ENCODE measurements around the gene RALGAPA2. TPM values are rescaled to one million over a fixed set of nuclear protein-coding genes. Genes with fewer than 3 reads are reported as not detected.

The RALGAPA2 gene
- total RNA-seq, 4 donors from 2014 or later = 13.3 to 29.8 (median 23.6) TPM

DNA sequence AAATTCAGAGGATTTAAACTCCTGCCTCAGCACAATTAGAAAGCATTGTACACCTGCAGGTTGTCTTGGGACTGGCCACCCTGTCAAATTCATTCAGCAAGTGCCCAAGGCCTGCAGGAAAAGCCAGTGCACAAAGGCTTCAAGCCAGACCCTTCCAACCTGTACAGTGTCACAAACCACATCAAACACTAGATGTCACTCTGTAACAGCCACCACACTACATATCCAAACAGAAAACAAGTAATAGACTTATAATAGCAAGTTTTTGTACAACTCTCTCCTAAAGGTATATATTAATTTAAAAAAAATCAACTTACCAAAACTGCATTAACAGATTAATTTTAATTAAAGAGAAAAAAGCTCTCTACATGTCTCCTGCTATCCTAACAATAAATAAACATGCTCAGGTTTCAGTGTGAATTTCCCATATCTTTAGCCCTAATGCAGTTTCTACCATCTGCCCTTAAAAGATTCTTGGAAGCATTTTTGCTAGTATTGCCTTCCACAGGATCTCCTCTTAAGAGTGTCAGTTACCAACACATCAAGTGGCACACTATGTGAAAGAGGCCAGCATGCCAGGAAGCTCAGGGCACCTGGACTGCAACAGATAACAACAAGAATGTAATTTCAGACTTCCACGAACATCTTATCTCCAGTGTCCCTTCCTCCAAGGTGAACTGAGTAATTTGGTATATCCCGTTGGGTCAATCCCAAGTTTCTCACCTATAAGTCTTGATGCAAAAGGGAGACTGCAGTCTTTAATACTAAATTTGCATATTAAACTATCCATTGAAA lies 47.5 kb downstream of the RALGAPA2 start:
- DNase-seq = no peak
- Histone ChIP-seq H3K36me3 (peaks cover 0 to 6% (median 0%) of the 10 kb centered on the region in 3 donors), H3K4me3 (no peak overlapping the region), H3K9me3 (no peaks in the 10 kb centered on the region), H3K27ac (no peak overlapping the region), H3K4me1 (peaks cover 0 to 6% (median 0%) of the 10 kb centered on the region in 3 donors), H3K27me3 (no peaks in the 10 kb centered on the region)
- WGBS, 2 donors = 63 to 78% methylated on average over 2 of the region's 2 CpGs
- intact Hi-C loops (cut with DNase I) = loop anchor here (10.0 kb wide), 1 partner anchor 160 kb away; no protein-coding TSS in a partner anchor
- TF ChIP-seq CTCF (IDR thresholded peaks at IDR 0.05) (peak in 5 of 6 experiments; percentile 33 to 55 (median 42)), POLR2A (IDR thresholded peaks at IDR 0.05) (no peak)

GRCh38 chr20:20663841-20664240 lies 48.6 kb downstream of the RALGAPA2 start:
- WGBS, 2 donors = 80% methylated on average over 2 to 3 of the region's 3 CpGs
- Histone ChIP-seq H3K4me1 (peaks cover 0 to 6% (median 0%) of the 10 kb centered on the region in 3 donors), H3K27me3 (no peaks in the 10 kb centered on the region), H3K4me3 (no peak overlapping the region), H3K9me3 (no peaks in the 10 kb centered on the region), H3K27ac (no peak overlapping the region), H3K36me3 (peaks cover 0 to 6% (median 0%) of the 10 kb centered on the region in 3 donors)
- no peak for DNase-seq
- intact Hi-C loops (cut with DNase I) = loop anchor here (10.0 kb wide), 1 partner anchor 161 kb away; no protein-coding TSS in a partner anchor
- TF ChIP-seq CTCF (IDR thresholded peaks at IDR 0.05) (no peak), POLR2A (IDR thresholded peaks at IDR 0.05) (no peak)

GRCh38 chr20:20658871-20659431 lies 53.5 kb downstream of the RALGAPA2 start:
- Histone ChIP-seq H3K9me3 (no peaks in the 10 kb centered on the region), H3K4me3 (no peak overlapping the region), H3K27ac (no peak overlapping the region), H3K4me1 (no peaks in the 10 kb centered on the region), H3K27me3 (no peaks in the 10 kb centered on the region), H3K36me3 (peaks cover 0 to 11% (median 0%) of the 10 kb centered on the region in 3 donors)
- DNase-seq = no peak
- WGBS, 2 donors = 68 to 72% methylated on average over 4 of the region's 4 CpGs
- intact Hi-C loops (cut with DNase I) = no loop called here
- TF ChIP-seq POLR2A (IDR thresholded peaks at IDR 0.05) (no peak), CTCF (IDR thresholded peaks at IDR 0.05) (no peak)

DNA sequence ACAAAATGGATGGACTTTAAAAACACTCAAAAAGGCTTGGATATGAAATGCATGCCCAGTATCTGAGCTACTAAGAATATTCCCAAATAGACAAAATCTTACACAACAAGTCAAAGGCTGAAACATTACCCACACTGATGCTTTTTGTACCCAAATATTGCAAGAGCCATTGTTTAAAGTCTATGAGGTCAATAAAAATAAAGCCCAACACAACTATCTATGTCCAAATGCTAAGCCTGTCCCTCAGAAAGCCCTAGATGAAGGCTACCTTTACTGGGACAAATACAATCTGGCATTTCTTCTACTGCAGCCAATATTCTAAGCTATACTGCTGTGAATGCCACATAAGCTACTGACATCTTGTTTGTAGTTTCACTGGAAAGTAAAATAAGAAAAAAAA lies 54.3 kb downstream of the RALGAPA2 start:
- H3K4me1 ChIP-seq = no peaks in the 10 kb centered on the region
- H3K9me3 ChIP-seq = no peaks in the 10 kb centered on the region
- peaks cover 0 to 11% (median 0%) of the 10 kb centered on the region in 3 donors for H3K36me3 ChIP-seq
- intact Hi-C loops (cut with DNase I) = no loop called here
- DNase-seq = no peak
- no peak overlapping the region for H3K4me3 ChIP-seq
- H3K27ac ChIP-seq = no peak overlapping the region
- H3K27me3 ChIP-seq = no peaks in the 10 kb centered on the region
- TF ChIP-seq POLR2A (IDR thresholded peaks at IDR 0.05) = no peak
- TF ChIP-seq CTCF (IDR thresholded peaks at IDR 0.05) = no peak

- DNase-seq = no peak
- no peaks in the 10 kb centered on the region for H3K9me3 ChIP-seq
- no peak for TF ChIP-seq CTCF (IDR thresholded peaks at IDR 0.05)
- TF ChIP-seq POLR2A (IDR thresholded peaks at IDR 0.05) = no peak
- peaks cover 0 to 18% (median 0%) of the 10 kb centered on the region in 3 donors for H3K36me3 ChIP-seq
- H3K4me3 ChIP-seq = no peak overlapping the region
- H3K27me3 ChIP-seq = no peaks in the 10 kb centered on the region
- 89 to 93% methylated on average over 6 of the region's 6 CpGs for WGBS, 2 donors
- H3K4me1 ChIP-seq = no peaks in the 10 kb centered on the region
- intact Hi-C loops (cut with DNase I) = no loop called here
- no peak overlapping the region for H3K27ac ChIP-seq
Observed at GRCh38 chr20:20657092-20657491, 55.4 kb downstream of the RALGAPA2 start.
